GM23338 (cell line): ENCODE measurements around the gene PTPN6. TPM values are rescaled to one million over a fixed set of nuclear protein-coding genes. Genes with fewer than 3 reads are reported as not detected.

Experiments used
- ATAC-seq: fragments of 200-7000 bp; cut with Tn5 transposase; 3 replicates; pipeline ENCODE4 v1.9.1; 2020
- DNase-seq: peaks from one replicate; pipeline ENCODE4 v3.0.0-alpha.2; 2015; ENCODE audit warnings: low spot score
- H2AFZ ChIP-seq: fragments of 200-600 bp; sonication (generic); 2 replicates; pipeline ENCODE4 v1.8.0; 2016; ENCODE audit warnings: antibody characterized with exemption, mild to moderate bottlenecking, moderate library complexity
- H3F3A ChIP-seq: fragments of 200-600 bp; sonication (generic); replicated peaks from 2 replicates; pipeline ENCODE4 v1.8.0; 2017; ENCODE audit warnings: antibody characterized with exemption, mixed run types, low read depth
- H3K27ac ChIP-seq: fragments of 200-600 bp; sonication (generic); 2 replicates; pipeline ENCODE4 v1.6.1; 2016; ENCODE audit warnings: low read depth
- H3K27me3 ChIP-seq: fragments of 200-600 bp; sonication (generic); 2 replicates; pipeline ENCODE4 v1.8.0; 2016; ENCODE audit warnings: mild to moderate bottlenecking, mixed run types, moderate library complexity; ENCODE audit not compliant: insufficient read depth
- H3K36me3 ChIP-seq: fragments of 200-600 bp; sonication (generic); 2 replicates; pipeline ENCODE4 v1.8.0; 2016; ENCODE audit warnings: mild to moderate bottlenecking; ENCODE audit not compliant: insufficient read depth
- H3K4me1 ChIP-seq: fragments of 200-600 bp; sonication (generic); 2 replicates; pipeline ENCODE4 v1.8.0; 2016; ENCODE audit warnings: mild to moderate bottlenecking, moderate library complexity; ENCODE audit not compliant: insufficient read depth
- H3K4me2 ChIP-seq: fragments of 200-600 bp; sonication (generic); 2 replicates; pipeline ENCODE4 v1.7.1; 2017; ENCODE audit warnings: mixed run types
- H3K4me3 ChIP-seq: fragments of 200-600 bp; sonication (generic); 2 replicates; pipeline ENCODE4 v1.6.1; 2016; ENCODE audit warnings: mixed run types
- H3K79me2 ChIP-seq: fragments of 200-600 bp; sonication (generic); replicated peaks from 2 replicates; pipeline ENCODE4 v1.8.0; 2017; ENCODE audit warnings: mild to moderate bottlenecking; ENCODE audit not compliant: insufficient read depth
- H3K9me2 ChIP-seq: fragments of 200-600 bp; sonication (generic); 2 replicates; pipeline ENCODE4 v1.8.0; 2017; ENCODE audit not compliant: insufficient read depth
- H4K20me1 ChIP-seq: fragments of 200-600 bp; sonication (generic); replicated peaks from 2 replicates; pipeline ENCODE4 v1.8.0; 2017; ENCODE audit warnings: mild to moderate bottlenecking; ENCODE audit not compliant: insufficient read depth
- H3K27ac Mint-ChIP-seq: 2 replicates; pipeline ENCODE4 v1.8.0; 2020; ENCODE audit warnings: inconsistent platforms, mild to moderate bottlenecking, moderate library complexity, mixed read lengths
- H3K27me3 Mint-ChIP-seq: 3 replicates; pipeline ENCODE4 v1.8.0; 2022; ENCODE audit warnings: low read depth, mild to moderate bottlenecking, moderate library complexity, mixed read lengths, inconsistent platforms; ENCODE audit not compliant: insufficient read depth, poor library complexity
- H3K36me3 Mint-ChIP-seq: 3 replicates; pipeline ENCODE4 v1.8.0; 2021; ENCODE audit warnings: low read depth, mild to moderate bottlenecking, inconsistent platforms, moderate library complexity, mixed read lengths
- H3K4me1 Mint-ChIP-seq: 3 replicates; pipeline ENCODE4 v1.8.0; 2020; ENCODE audit warnings: mild to moderate bottlenecking, inconsistent platforms, mixed read lengths
- H3K4me3 Mint-ChIP-seq: 3 replicates; pipeline ENCODE4 v1.8.0; 2021; ENCODE audit warnings: moderate library complexity, mild to moderate bottlenecking, inconsistent platforms, mixed read lengths
- H3K9me3 Mint-ChIP-seq: 3 replicates; pipeline ENCODE4 v1.8.0; 2020; ENCODE audit warnings: moderate library complexity, mild to moderate bottlenecking, inconsistent platforms, mixed read lengths
- CREB1 ChIP-seq: fragments of 250-450 bp; sonication (Bioruptor Pico); IDR thresholded peaks from 2 replicates; pipeline ENCODE4 v1.5.0; 2020; ENCODE audit warnings: low read depth, mild to moderate bottlenecking, moderate library complexity
- CTCF ChIP-seq, 2 experiments: fragments of 200-600 bp in 1 of 2; sonication (generic) in 1 of 2; conservative IDR thresholded peaks; 2 replicates each; pipeline versions ENCODE4 v1.5.1 to v1.6.1; 2016 to 2017; ENCODE audit warnings: antibody characterized with exemption in 2 of 2, low read depth in 2 of 2, mild to moderate bottlenecking in 2 of 2, moderate library complexity in 1 of 2
- ETS1 ChIP-seq: IDR thresholded peaks from 2 replicates; pipeline ENCODE4 v1.6.1; 2016; ENCODE audit warnings: antibody characterized with exemption
- EZH2phosphoT487 ChIP-seq: fragments of 200-600 bp; sonication (generic); IDR thresholded peaks from one replicate; pipeline ENCODE4 v1.8.1; 2018; ENCODE audit warnings: antibody characterized with exemption; ENCODE audit not compliant: unreplicated experiment
- JUNB ChIP-seq: IDR thresholded peaks from one replicate; pipeline ENCODE4 v1.6.1; 2016; ENCODE audit warnings: antibody characterized with exemption; ENCODE audit not compliant: unreplicated experiment
- NANOG ChIP-seq: IDR thresholded peaks from 2 replicates; pipeline ENCODE4 v1.6.1; 2016; ENCODE audit warnings: antibody characterized with exemption, borderline replicate concordance
- STAT1 ChIP-seq: IDR thresholded peaks from one replicate; pipeline ENCODE4 v1.6.1; 2016; ENCODE audit warnings: antibody characterized with exemption; ENCODE audit not compliant: unreplicated experiment
- ZNF331 ChIP-seq: fragments of 250-450 bp; sonication (Bioruptor Pico); IDR thresholded peaks from 2 replicates; pipeline ENCODE4 v1.5.0; 2020; ENCODE audit warnings: low read depth, mild to moderate bottlenecking, moderate library complexity
- polyA plus RNA-seq: library from polyadenylated mRNA; unstranded; fragments of >200 nt; fragmentation: Nextera tagmentation; extraction: Ambion mirVana; gene quantifications from 2 replicates; pipeline ENCODE4 v1.2.1, GENCODE V29; 2016
- total RNA-seq: library from RNA; depleted of rRNA; stranded (reverse); fragments of >200 nt; shearing (Covaris generic); gene quantifications from 2 replicates; pipeline ENCODE4 v1.2.3, GENCODE V29; 2014

Gene PTPN6
- total and polyA plus RNA-seq, 2 experiments from 2014 or later = 25.3 to 35.4 TPM

- Histone ChIP-seq H3F3A (peaks cover 56% of the 10 kb centered on the region), H3K79me2 (peaks cover 58% of the 10 kb centered on the region), H4K20me1 (peaks cover 12% of the 10 kb centered on the region; the same call in 1 of the 2 replicates), H2AFZ (no peak overlapping the region; the same call in 1 of the 2 replicates), H3K36me3 (peaks cover 43% of the 10 kb centered on the region), H3K4me3 (peak overlapping the region; percentile 73), H3K4me2 (peak overlapping the region; percentile 98), H3K4me1 (peaks cover 21% of the 10 kb centered on the region), H3K9me2 (no peaks in the 10 kb centered on the region), H3K27ac (peak overlapping the region; percentile 92), H3K27me3 (no peaks in the 10 kb centered on the region)
- Mint-ChIP-seq H3K27me3 (peaks cover 14% of the 10 kb centered on the region), H3K9me3 (peaks cover 2% of the 10 kb centered on the region; the same call in 1 of the 3 replicates), H3K4me1 (peaks cover 34% of the 10 kb centered on the region), H3K27ac (peak overlapping the region; percentile 99), H3K4me3 (peak overlapping the region; percentile 100), H3K36me3 (peaks cover 84% of the 10 kb centered on the region)
- peak; percentile 61 for DNase-seq
- TF ChIP-seq CTCF (conservative IDR thresholded peaks at IDR 0.05; ENCODE audit: low read depth in 2 of 2) (no peak), STAT1 (no peak), CREB1 (CRISPR knock-in tag) (no peak), EZH2phosphoT487 (no peak)
- ATAC-seq = peak; percentile 56
These were observed 19.0 kb downstream of the PTPN6 start for GRCh38 chr12:6970096-6970527.

- H3K4me1 ChIP-seq = peaks cover 15% of the 10 kb centered on the region
- TF ChIP-seq JUNB (no peak), NANOG (no peak), STAT1 (no peak), CTCF (conservative IDR thresholded peaks at IDR 0.05; ENCODE audit: low read depth in 2 of 2) (no peak), ETS1 (no peak), ZNF331 (CRISPR knock-in tag) (no peak)
- H4K20me1 ChIP-seq = peaks cover 20% of the 10 kb centered on the region; the same call in 1 of the 2 replicates
- no peaks in the 10 kb centered on the region for H3K9me2 ChIP-seq
- peaks cover 17% of the 10 kb centered on the region for H3K4me1 Mint-ChIP-seq
- H3K27me3 ChIP-seq = no peaks in the 10 kb centered on the region
- peaks cover 27% of the 10 kb centered on the region for H3K36me3 ChIP-seq
- ATAC-seq (no peak), DNase-seq (no peak)
- H3K79me2 ChIP-seq = peaks cover 37% of the 10 kb centered on the region
- peaks cover 2% of the 10 kb centered on the region; the same call in 1 of the 3 replicates for H3K9me3 Mint-ChIP-seq
- no peak overlapping the region; the same call in 1 of the 2 replicates for H3K27ac Mint-ChIP-seq
- peaks cover 84% of the 10 kb centered on the region for H3K36me3 Mint-ChIP-seq
- H3K27ac ChIP-seq = no peak overlapping the region
- peaks cover 37% of the 10 kb centered on the region for H3F3A ChIP-seq
- peaks cover 18% of the 10 kb centered on the region for H3K27me3 Mint-ChIP-seq
- no peak overlapping the region for H2AFZ ChIP-seq
- H3K4me2 ChIP-seq = no peak overlapping the region
- no peak overlapping the region for H3K4me3 ChIP-seq
- H3K4me3 Mint-ChIP-seq = no peak overlapping the region
These were observed 23.0 kb downstream of the PTPN6 start for GRCh38 chr12:6974180-6974579.
